ENCODE measurements around the gene SSR2. TPM values are rescaled to one million over a fixed set of nuclear protein-coding genes. Genes with fewer than 3 reads are reported as not detected.

Gene SSR2
- polyA plus RNA-seq, 1 of the 3 experiments (the other 2 are of a cell fraction), result 1,136 TPM

GRCh38 chr1:155960081-155960745, 60.5 kb downstream of the SSR2 start:
- H3K4me1 ChIP-seq (ENCODE audit: control insufficient read depth in 1 of 2, insufficient read depth in 2 of 2, low read depth in 1 of 2, low read length in 1 of 2), result peaks cover 3 to 17% of the 10 kb centered on the region in 2 experiments; a peak in 2 of 4 replicates
- CTCF ChIA-PET, result interaction anchor here (1.0 to 1.4 kb wide), 3 partner anchors 14 to 30 kb away, joined by 3 to 4 read pairs (median 3); no protein-coding TSS in a partner anchor
- peaks cover 54 to 72% of the 10 kb centered on the region in 2 experiments for H3K36me3 ChIP-seq (replicated peaks in 1 of 2; ENCODE audit: control insufficient read depth in 1 of 2, insufficient read depth in 2 of 2, low read length in 1 of 2)
- no peaks in the 10 kb centered on the region for H3K9me3 ChIP-seq
- H3K9me2 ChIP-seq, result no peaks in the 10 kb centered on the region
- H3F3A ChIP-seq (replicated peaks; ENCODE audit: insufficient read depth), result peaks cover 29% of the 10 kb centered on the region
- no peak for TF ChIP-seq RCOR1 (IDR thresholded peaks at IDR 0.05; ENCODE audit: low read length)
- TF ChIP-seq, protein P1, sequence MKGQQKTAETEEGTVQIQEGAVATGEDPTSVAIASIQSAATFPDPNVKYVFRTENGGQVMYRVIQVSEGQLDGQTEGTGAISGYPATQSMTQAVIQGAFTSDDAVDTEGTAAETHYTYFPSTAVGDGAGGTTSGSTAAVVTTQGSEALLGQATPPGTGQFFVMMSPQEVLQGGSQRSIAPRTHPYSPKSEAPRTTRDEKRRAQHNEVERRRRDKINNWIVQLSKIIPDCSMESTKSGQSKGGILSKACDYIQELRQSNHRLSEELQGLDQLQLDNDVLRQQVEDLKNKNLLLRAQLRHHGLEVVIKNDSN (IDR thresholded peaks at IDR 0.05; ENCODE audit: borderline replicate concordance, low read depth), result no peak
- TF ChIP-seq TCF12 (IDR thresholded peaks at IDR 0.05), result no peak
- no peak for TF ChIP-seq NRF1 (IDR thresholded peaks at IDR 0.05; ENCODE audit: low read depth, low read length)
- no peak for TF ChIP-seq ZBTB33 (IDR thresholded peaks at IDR 0.05; ENCODE audit: borderline replicate concordance, low read depth)
- H3K27ac ChIP-seq (ENCODE audit: low read depth in 2 of 2, low read length in 1 of 2), result peak overlapping the region in 1 of 2 experiments; percentile 23; a peak in 1 of 4 replicates
- H3K4me2 ChIP-seq, result no peak overlapping the region
- no peak overlapping the region for H2AFZ ChIP-seq (ENCODE audit: low read depth)
- POLR2A ChIA-PET, result no interaction called here
- no peak overlapping the region for H3K4me3 ChIP-seq (ENCODE audit: low read depth in 2 of 2, low read length in 1 of 2)
- H4K20me1 ChIP-seq (ENCODE audit: insufficient read depth), result peaks cover 6% of the 10 kb centered on the region; the same call in 1 of the 2 replicates
- DNase-seq, result no peak
- no peaks in the 10 kb centered on the region for H3K27me3 ChIP-seq (ENCODE audit: insufficient read depth)
- 94% methylated on average over 3 of the region's 3 CpGs for WGBS (ENCODE audit: low lambda C conversion rate)
- no peak overlapping the region; the same call in 1 of the 2 replicates for H3K9ac ChIP-seq
- H3K79me2 ChIP-seq (ENCODE audit: insufficient read depth), result peaks cover 33% of the 10 kb centered on the region

Other genes starting within 250 kb of the SSR2 start
- 16.5 and 24.6 TPM in 2 replicates for gene GON4L, start 163.7 kb downstream of the SSR2 start, polyA plus RNA-seq (2012; rRNA removed)
- 26.7 and 37.0 TPM in 2 replicates for gene SYT11, start 161.4 kb downstream of the SSR2 start, polyA plus RNA-seq (2012; rRNA removed)
- gene RIT1, start 109.6 kb downstream of the SSR2 start, polyA plus RNA-seq (2012; rRNA removed), result 28.8 and 35.3 TPM in 2 replicates
- gene KHDC4, start 86.5 kb downstream of the SSR2 start, polyA plus RNA-seq (2012; rRNA removed), result 43.1 and 94.4 TPM in 2 replicates
- not detected in 2 replicates for gene RXFP4, start 79.3 kb downstream of the SSR2 start, polyA plus RNA-seq (2012; rRNA removed)
- gene ARHGEF2, start 42.4 kb downstream of the SSR2 start, polyA plus RNA-seq (2012; rRNA removed), result 32.4 and 50.8 TPM in 2 replicates
- gene UBQLN4, start 32.8 kb upstream of the SSR2 start, polyA plus RNA-seq (2012; rRNA removed), result 37.0 and 45.6 TPM in 2 replicates
- 184 and 230 TPM in 2 replicates for gene LAMTOR2, start 33.8 kb upstream of the SSR2 start, polyA plus RNA-seq (2012; rRNA removed)
- gene RAB25, start 40.2 kb upstream of the SSR2 start, polyA plus RNA-seq (2012; rRNA removed), result not detected in 2 replicates
- gene MEX3A, start 61.5 kb upstream of the SSR2 start, polyA plus RNA-seq (2012; rRNA removed), result 15.1 and 16.2 TPM in 2 replicates
- 726 and 983 TPM in 2 replicates for gene LMNA, start 93.8 kb upstream of the SSR2 start, polyA plus RNA-seq (2012; rRNA removed)
- gene SEMA4A, start 132.6 kb upstream of the SSR2 start, polyA plus RNA-seq (2012; rRNA removed), result 1.3 and 2.3 TPM in 2 replicates
- 28.5 and 40.2 TPM in 2 replicates for gene SLC25A44, start 173.2 kb upstream of the SSR2 start, polyA plus RNA-seq (2012; rRNA removed)
- 72.5 and 89.5 TPM in 2 replicates for gene PMF1, start 192.1 kb upstream of the SSR2 start, polyA plus RNA-seq (2012; rRNA removed)
- gene BGLAP, start 221.2 kb upstream of the SSR2 start, polyA plus RNA-seq (2012; rRNA removed), result 0.96 and 1.1 TPM in 2 replicates
- 2.4 and 3.5 TPM in 2 replicates for gene PAQR6, start 227.1 kb upstream of the SSR2 start, polyA plus RNA-seq (2012; rRNA removed)